ENCODE measurements around the gene CHRM4. TPM values are rescaled to one million over a fixed set of nuclear protein-coding genes. Genes with fewer than 3 reads are reported as not detected.
"Not testable (repeated sequence)": the region's sequence is repeated elsewhere in the genome, so short reads cannot be mapped to it uniquely, and the experiment has no call there.

Gene CHRM4
- total RNA-seq, 3 donors from 2014 or later: 0.32 to 6.0 (median 3.1) TPM

GRCh38 chr11:46372086-46372485 is 19.5 kb downstream of the CHRM4 start:
- ATAC-seq (no peak), DNase-seq (no peak)
- TF ChIP-seq CTCF (IDR thresholded peaks at IDR 0.05): no peak
- no peak overlapping the region for H3K4me3 ChIP-seq
- H3K9me3 ChIP-seq: no peaks in the 10 kb centered on the region
- intact Hi-C loops (cut with DNase I, micrococcal nuclease): no loop called here
- H3K4me1 ChIP-seq (ENCODE audit: low read depth): no peaks in the 10 kb centered on the region
- H3K36me3 ChIP-seq (ENCODE audit: low read depth): no peaks in the 10 kb centered on the region

- H3K9me3 ChIP-seq; intact Hi-C loops (cut with DNase I, micrococcal nuclease); H3K4me3 ChIP-seq; H3K4me1 ChIP-seq (ENCODE audit: low read depth); H3K36me3 ChIP-seq (ENCODE audit: low read depth); DNase-seq; ATAC-seq: not testable (repeated sequence)
Observed at GRCh38 chr11:46371262-46371661, 20.3 kb downstream of the CHRM4 start.

GRCh38 chr11:46370253-46370652 is 21.3 kb downstream of the CHRM4 start:
- no peak for TF ChIP-seq CTCF (IDR thresholded peaks at IDR 0.05)
- no peak for DNase-seq
- Histone ChIP-seq H3K36me3 (ENCODE audit: low read depth) (no peaks in the 10 kb centered on the region), H3K4me1 (ENCODE audit: low read depth) (no peaks in the 10 kb centered on the region), H3K4me3 (no peak overlapping the region), H3K9me3 (no peaks in the 10 kb centered on the region)
- intact Hi-C loops (cut with DNase I, micrococcal nuclease): no loop called here
- no peak for ATAC-seq

- Histone ChIP-seq H3K4me1 (ENCODE audit: low read depth) (no peaks in the 10 kb centered on the region), H3K4me3 (no peak overlapping the region), H3K36me3 (ENCODE audit: low read depth) (no peaks in the 10 kb centered on the region), H3K9me3 (no peaks in the 10 kb centered on the region)
- DNase-seq (peak; percentile 56 to 66 (median 63)), ATAC-seq (peak; percentile 75)
- TF ChIP-seq CTCF (IDR thresholded peaks at IDR 0.05): peak; percentile 91
- intact Hi-C loops (cut with DNase I, micrococcal nuclease): no loop called here
Observed at GRCh38 chr11:46369458-46370152, 22.0 kb downstream of the CHRM4 start.

- peak; percentile 5 for TF ChIP-seq CTCF (IDR thresholded peaks at IDR 0.05)
- Histone ChIP-seq H3K4me1 (ENCODE audit: low read depth) (no peaks in the 10 kb centered on the region), H3K9me3 (no peaks in the 10 kb centered on the region), H3K4me3 (no peak overlapping the region), H3K36me3 (ENCODE audit: low read depth) (no peaks in the 10 kb centered on the region)
- DNase-seq: no peak
- ATAC-seq: no peak
- intact Hi-C loops (cut with DNase I, micrococcal nuclease): no loop called here
Observed at GRCh38 chr11:46367916-46368267, 23.7 kb downstream of the CHRM4 start.

- no peak overlapping the region for H3K4me3 ChIP-seq
- no peaks in the 10 kb centered on the region for H3K36me3 ChIP-seq (ENCODE audit: low read depth)
- intact Hi-C loops (cut with DNase I, micrococcal nuclease): no loop called here
- H3K9me3 ChIP-seq: no peaks in the 10 kb centered on the region
- H3K4me1 ChIP-seq (ENCODE audit: low read depth): no peaks in the 10 kb centered on the region
- ATAC-seq: peak; percentile 76
- DNase-seq: peak; percentile 71 to 82 (median 80)
- peak; percentile 87 for TF ChIP-seq CTCF (IDR thresholded peaks at IDR 0.05)
Observed at GRCh38 chr11:46367244-46367915, 24.2 kb downstream of the CHRM4 start.

Data from mucosa of descending colon (tissue), 3 donors.